ENCODE data around the gene KLHL26.

DNA sequence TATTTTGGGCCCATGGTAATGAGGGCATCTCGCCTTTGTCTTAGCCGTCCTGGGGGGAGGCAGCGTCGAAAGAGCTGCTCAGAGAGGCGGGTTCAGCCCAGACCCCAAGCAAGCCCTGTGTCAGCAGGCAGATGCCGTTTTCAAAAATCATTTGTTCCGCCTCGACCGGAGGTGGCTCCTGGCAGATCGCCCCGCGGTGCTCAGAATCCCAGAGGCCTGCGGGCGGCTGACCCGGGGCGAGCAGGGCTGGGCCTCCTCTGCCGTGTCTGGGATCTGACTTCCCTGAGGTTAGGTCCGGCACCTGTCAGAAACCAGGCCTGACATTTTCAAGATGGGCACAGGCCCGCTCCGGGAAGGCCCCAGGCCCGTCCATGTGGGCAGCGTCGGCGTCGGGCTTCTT lies 82.7 kb downstream of the KLHL26 start:
- TF ChIP-seq, protein P1, sequence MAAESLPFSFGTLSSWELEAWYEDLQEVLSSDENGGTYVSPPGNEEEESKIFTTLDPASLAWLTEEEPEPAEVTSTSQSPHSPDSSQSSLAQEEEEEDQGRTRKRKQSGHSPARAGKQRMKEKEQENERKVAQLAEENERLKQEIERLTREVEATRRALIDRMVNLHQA (CRISPR knock-in tag; IDR thresholded peaks at IDR 0.05), result no peak
- TF ChIP-seq, protein P2, sequence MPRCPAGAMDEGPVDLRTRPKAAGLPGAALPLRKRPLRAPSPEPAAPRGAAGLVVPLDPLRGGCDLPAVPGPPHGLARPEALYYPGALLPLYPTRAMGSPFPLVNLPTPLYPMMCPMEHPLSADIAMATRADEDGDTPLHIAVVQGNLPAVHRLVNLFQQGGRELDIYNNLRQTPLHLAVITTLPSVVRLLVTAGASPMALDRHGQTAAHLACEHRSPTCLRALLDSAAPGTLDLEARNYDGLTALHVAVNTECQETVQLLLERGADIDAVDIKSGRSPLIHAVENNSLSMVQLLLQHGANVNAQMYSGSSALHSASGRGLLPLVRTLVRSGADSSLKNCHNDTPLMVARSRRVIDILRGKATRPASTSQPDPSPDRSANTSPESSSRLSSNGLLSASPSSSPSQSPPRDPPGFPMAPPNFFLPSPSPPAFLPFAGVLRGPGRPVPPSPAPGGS (CRISPR knock-in tag; IDR thresholded peaks at IDR 0.05), result no peak
- no peak for TF ChIP-seq ZNF614 (CRISPR knock-in tag; IDR thresholded peaks at IDR 0.05; ENCODE audit: borderline replicate concordance)
- TF ChIP-seq, protein P3, sequence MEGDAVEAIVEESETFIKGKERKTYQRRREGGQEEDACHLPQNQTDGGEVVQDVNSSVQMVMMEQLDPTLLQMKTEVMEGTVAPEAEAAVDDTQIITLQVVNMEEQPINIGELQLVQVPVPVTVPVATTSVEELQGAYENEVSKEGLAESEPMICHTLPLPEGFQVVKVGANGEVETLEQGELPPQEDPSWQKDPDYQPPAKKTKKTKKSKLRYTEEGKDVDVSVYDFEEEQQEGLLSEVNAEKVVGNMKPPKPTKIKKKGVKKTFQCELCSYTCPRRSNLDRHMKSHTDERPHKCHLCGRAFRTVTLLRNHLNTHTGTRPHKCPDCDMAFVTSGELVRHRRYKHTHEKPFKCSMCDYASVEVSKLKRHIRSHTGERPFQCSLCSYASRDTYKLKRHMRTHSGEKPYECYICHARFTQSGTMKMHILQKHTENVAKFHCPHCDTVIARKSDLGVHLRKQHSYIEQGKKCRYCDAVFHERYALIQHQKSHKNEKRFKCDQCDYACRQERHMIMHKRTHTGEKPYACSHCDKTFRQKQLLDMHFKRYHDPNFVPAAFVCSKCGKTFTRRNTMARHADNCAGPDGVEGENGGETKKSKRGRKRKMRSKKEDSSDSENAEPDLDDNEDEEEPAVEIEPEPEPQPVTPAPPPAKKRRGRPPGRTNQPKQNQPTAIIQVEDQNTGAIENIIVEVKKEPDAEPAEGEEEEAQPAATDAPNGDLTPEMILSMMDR (CRISPR knock-in tag; IDR thresholded peaks at IDR 0.05), result no peak
- TF ChIP-seq NCOA1 (CRISPR knock-in tag; IDR thresholded peaks at IDR 0.05), result no peak
- TF ChIP-seq REST (IDR thresholded peaks at IDR 0.05; ENCODE audit: borderline replicate concordance in 1 of 2, low read depth in 1 of 2, low read length in 2 of 2), result no peak
- TF ChIP-seq, protein P4, sequence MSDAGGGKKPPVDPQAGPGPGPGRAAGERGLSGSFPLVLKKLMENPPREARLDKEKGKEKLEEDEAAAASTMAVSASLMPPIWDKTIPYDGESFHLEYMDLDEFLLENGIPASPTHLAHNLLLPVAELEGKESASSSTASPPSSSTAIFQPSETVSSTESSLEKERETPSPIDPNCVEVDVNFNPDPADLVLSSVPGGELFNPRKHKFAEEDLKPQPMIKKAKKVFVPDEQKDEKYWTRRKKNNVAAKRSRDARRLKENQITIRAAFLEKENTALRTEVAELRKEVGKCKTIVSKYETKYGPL (CRISPR knock-in tag; IDR thresholded peaks at IDR 0.05), result no peak
